GM19240 (cell line): ENCODE results near the gene HOXD13.

ENCODE experiments used
- DNase-seq: peaks from one replicate; pipeline ENCODE4 v3.0.0; 2011; ENCODE audit warnings: low spot score; ENCODE audit not compliant: insufficient read length

HOXD13 gene

GRCh38 chr2:176118601-176119339 lies 26.2 kb downstream of the HOXD13 start:
- DNase-seq: no peak

- no peak for DNase-seq
Measured at GRCh38 chr2:176120364-176121189, 28.1 kb downstream of the HOXD13 start.

GRCh38 chr2:176121190-176122051 lies 28.9 kb downstream of the HOXD13 start:
- DNase-seq: no peak

DNA sequence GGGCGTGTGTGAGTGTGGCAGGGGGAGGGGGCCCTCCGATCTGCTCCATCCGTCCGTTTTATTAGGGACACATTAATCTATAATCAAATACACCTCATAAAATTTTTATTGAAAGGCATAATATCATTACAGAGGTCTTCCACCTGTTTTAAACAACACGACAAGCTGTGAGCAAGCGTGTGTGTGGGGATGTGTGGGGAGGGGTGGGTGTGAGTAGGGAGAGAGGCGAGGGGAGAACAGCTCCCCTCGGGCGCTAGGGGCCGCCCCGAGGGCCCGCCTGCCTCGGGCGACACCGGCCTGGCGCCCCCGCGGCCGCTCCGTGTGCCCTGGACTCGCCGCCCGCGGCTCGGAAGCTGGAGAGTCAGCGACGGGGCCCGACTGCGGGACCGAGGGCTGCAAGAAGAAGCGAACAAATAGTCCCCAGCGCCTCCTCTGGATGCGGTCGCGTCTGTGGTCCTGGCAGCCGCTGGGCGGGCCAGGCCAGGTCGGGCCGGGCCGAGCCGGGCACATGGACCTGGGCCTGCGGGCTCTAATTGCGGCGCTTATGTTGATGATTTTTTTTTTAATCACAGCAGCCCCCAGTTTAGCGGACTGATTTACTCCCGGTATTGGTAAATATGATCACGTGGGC lies 29.6 kb downstream of the HOXD13 start:
- no peak for DNase-seq

DNA sequence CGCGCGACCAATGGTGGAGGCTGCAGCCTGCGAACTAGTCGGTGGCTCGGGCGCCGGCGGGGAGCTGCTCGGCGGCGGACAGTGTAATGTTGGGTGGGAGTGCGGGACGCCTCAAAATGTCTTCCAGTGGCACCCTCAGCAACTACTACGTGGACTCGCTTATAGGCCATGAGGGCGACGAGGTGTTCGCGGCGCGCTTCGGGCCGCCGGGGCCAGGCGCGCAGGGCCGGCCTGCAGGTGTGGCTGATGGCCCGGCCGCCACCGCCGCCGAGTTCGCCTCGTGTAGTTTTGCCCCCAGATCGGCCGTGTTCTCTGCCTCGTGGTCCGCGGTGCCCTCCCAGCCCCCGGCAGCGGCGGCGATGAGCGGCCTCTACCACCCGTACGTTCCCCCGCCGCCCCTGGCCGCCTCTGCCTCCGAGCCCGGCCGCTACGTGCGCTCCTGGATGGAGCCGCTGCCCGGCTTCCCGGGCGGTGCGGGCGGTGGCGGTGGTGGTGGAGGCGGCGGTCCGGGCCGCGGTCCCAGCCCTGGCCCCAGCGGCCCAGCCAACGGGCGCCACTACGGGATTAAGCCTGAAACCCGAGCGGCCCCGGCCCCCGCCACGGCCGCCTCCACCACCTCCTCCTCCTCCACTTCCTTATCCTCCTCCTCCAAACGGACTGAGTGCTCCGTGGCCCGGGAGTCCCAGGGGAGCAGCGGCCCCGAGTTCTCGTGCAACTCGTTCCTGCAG lies 30.3 kb downstream of the HOXD13 start, which contains the start of gene HOXD9:
TSS of gene HOXD9 (plus strand) at position 37 of the 728 bp plus-strand sequence. CDS start at position 87, 50 bp downstream.
- no peak for DNase-seq

DNA sequence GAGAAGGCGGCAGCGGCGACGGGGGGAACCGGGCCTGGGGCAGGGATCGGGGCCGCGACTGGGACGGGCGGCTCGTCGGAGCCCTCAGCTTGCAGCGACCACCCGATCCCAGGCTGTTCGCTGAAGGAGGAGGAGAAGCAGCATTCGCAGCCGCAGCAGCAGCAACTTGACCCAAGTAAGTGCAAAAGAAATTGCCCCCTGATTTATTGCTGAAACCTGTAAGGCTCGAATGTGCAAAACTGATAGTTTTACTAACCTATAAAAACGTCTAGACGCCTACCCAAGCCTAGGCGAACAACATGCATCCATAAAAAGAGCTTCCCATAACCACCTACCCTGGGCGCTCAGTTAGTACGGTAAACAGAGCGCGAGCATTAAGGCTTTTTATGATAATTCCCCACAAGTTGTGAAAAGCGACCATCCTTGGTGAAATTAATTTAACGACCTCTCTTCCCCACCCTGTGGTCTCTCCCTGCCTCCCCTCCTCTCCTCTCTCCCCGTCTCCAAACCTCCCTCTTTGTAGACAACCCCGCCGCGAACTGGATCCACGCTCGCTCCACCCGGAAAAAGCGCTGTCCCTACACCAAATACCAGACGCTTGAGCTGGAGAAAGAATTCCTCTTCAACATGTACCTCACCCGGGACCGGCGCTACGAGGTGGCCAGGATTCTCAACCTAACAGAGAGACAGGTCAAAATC lies 31.0 kb downstream of the HOXD13 start:
- DNase-seq: no peak

- no peak for DNase-seq
Measured at GRCh38 chr2:176124110-176124946, 31.8 kb downstream of the HOXD13 start.

- no peak for DNase-seq
Measured at GRCh38 chr2:176124947-176125771, 32.6 kb downstream of the HOXD13 start.

GRCh38 chr2:176125772-176126054 lies 33.2 kb downstream of the HOXD13 start:
- no peak for DNase-seq

- DNase-seq: no peak
Measured at GRCh38 chr2:176126929-176127773, 34.6 kb downstream of the HOXD13 start.

DNA sequence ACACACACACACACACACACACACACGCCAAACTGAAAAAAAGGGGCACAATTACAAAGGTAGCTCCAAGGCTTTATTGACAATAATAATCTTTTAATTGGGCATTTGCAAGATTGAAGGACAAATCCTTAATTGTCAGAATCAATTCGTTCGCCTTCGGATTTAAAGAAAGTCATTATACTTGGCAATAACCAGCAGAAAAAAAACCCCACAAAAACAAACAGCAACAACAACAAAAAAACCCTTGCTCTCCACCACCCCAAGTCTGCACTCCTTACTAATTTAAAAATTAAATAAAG lies 35.2 kb downstream of the HOXD13 start:
- DNase-seq: no peak

DNA sequence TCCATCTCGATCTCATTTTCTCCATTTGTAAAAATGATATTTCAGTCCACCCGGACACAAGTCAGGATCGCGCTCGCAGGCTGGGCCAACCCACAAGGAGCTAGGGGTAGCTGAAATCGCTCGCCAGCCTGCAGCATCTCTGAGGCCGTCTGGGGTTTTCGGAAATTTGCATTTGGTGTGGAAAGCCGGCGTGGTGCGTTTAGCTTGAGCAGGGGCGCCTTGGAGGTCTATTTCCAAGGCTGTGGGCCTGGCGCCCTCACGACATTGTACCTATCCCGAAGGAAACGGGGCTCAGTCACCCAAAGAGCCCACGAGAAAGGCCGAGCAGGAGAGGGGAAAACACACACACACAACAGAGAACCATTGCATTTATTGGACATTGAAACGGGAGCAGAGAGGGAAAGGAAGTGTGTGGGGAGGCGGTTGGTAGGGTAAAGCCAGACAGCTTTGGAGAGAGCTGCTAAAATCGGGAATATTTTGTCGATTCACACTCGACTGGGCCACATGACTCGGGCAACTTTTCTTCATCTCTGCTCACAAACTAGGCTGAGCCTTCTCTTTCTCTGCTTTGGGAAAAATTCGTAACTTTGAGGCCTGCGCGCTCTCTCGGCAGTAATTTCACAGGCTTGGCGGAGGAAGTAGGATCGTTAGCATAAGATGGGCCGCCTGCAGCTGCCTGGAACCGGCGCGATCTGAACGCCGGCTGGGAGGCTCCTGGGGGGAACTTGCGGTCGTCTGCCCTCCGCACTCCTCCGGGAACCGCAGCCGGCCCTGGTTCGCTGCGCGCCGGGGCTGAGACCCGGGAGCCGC lies 35.9 kb downstream of the HOXD13 start:
- DNase-seq: no peak

- no peak for DNase-seq
Measured at GRCh38 chr2:176128982-176129796, 36.7 kb downstream of the HOXD13 start, which contains the start of gene HOXD8. Gene HOXD8, plus strand, starts transcription at chr2:176129705. Its CDS starts 662 bp downstream, at chr2:176130367.

DNA sequence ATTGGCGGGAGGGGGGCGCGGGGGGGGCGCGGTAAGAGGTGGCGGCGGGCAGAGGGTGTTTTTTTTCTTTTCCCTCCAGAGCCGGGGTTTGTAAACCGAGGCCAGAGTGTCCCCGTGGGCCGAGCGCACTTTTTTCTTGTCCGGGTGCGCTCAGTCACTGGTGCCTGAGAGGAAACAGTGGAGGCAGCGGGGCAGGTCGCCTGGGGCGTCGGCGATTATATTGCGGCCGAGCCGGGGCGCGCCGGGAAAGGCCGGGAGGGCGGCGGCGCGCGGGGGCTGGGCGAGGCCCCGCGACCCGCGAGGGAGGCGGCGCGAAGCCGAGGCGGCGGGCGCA lies 37.3 kb downstream of the HOXD13 start:
- no peak for DNase-seq

DNA sequence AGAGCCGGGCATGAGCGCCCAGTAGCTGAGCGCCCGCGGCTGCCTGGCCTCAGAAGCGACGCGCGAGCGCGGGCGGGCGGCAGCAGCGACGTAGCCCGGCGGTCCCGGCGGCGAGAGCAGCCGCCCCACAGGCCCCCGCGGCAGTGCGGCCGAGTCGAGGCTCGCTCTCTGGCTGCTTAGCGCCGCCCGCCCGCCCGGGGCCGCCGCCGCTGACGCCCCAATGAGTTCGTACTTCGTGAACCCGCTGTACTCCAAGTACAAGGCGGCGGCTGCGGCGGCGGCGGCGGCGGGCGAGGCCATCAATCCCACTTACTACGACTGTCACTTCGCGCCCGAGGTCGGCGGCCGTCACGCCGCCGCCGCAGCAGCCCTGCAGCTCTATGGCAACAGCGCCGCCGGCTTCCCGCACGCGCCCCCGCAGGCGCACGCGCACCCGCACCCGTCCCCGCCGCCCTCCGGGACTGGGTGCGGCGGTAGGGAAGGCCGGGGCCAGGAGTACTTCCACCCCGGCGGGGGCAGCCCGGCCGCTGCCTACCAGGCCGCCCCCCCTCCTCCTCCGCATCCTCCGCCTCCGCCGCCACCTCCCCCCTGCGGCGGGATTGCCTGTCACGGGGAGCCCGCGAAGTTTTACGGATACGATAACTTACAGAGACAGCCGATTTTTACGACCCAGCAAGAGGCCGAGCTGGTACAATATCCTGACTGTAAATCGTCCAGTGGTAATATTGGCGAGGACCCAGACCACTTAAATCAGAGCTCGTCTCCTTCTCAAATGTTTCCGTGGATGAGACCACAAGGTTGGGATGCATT lies 37.8 kb downstream of the HOXD13 start:
- DNase-seq: no peak
